K562 treated with DMSO at 1 percent for 24 hours (cell line): Measurements from ENCODE around the gene ZNF777. TPM values are rescaled to one million over a fixed set of nuclear protein-coding genes. Genes with fewer than 3 reads are reported as not detected.

Experiments used
- total RNA-seq: library from RNA; unstranded; fragments of 300-600 nt; gene quantifications from 2 replicates; pipeline ENCODE4 v1.2.3, GENCODE V29; 2022; ENCODE audit warnings: low read depth; ENCODE audit not compliant: insufficient read depth

ZNF777 gene
- 25.5 and 31.8 TPM in 2 replicates for total RNA-seq

DNA sequence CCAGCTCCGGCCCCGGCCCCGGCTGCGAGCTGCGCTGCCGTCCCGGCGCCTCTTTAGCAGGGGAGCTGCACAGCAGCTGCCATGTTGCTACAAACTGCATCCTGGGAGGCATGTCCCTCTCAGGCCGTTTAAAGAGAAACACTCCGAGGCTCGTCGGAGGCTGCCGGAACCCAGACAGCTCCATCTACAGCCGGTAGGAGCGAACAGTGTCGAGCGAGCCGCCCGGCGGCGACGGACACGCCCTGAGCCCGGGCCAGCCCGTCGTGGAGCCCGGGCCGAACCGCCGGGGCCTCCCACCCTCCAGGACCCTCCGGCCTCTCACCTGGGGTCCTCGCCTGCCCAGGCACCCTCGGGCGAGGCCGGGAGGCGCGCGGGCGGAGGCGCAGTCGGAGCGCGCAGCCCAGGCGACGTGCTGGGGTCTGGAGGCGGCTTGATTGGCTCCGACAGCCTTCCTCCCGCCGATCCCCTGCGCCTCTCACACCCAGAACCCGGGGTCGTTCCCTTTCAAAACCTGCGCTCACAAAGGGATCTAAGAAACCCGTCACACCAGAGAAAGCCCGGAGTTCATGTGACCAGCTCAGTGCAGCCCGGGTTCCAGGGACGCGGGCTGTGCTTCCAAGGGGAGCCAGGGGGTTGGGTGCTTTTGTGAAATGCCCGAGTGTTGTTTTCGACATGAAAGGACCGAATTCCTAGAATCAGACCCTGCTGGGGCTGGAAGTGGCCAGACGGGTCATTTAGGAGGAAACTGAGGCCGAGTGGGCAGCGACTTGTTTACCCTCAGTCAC is at the start of gene ZNF777:
ZNF777 (minus strand) TSS at position 570 of the 785 bp plus-strand sequence. CDS start 5,040 bp downstream, outside the sequence.

GRCh38 chr7:149497467-149498261 is 36.8 kb upstream of the ZNF777 start, which contains the start of gene ZNF746:
ZNF746 (minus strand) TSS chr7:149497809; CDS start chr7:149497536, 273 bp downstream.

Other genes starting within 250 kb of the ZNF777 start
- gene ZNF212, start 221.4 kb downstream of the ZNF777 start, total RNA-seq, result 14.9 and 17.6 TPM in 2 replicates
- gene ZNF783, start 198.9 kb downstream of the ZNF777 start, total RNA-seq, result 3.2 and 4.1 TPM in 2 replicates
- 37.4 and 41.4 TPM in 2 replicates for gene ZNF746, start 36.7 kb upstream of the ZNF777 start, total RNA-seq